Endothelial cell of umbilical vein (primary cell): Measurements from ENCODE around the gene HERC6. TPM values are rescaled to one million over a fixed set of nuclear protein-coding genes. Genes with fewer than 3 reads are reported as not detected.

ENCODE experiments used
- BruUV-seq: library from RNA; stranded (reverse); fragments of 400-500 nt; replicated peaks from 2 replicates; lab custom pipeline; 2021; lab: Mats Ljungman, UMichigan
- CTCF ChIA-PET: fragments of 300-600, 350-600 bp; sonication (Branson Sonifier 250); formaldehyde crosslinking; loops from one replicate; lab custom pipeline; 2021; ENCODE audit warnings: antibody characterized with exemption, inconsistent platforms; lab: Charles Lee
- POLR2A ChIA-PET: fragments of 300-600, 350-600 bp; sonication (Branson Sonifier 250); formaldehyde crosslinking; loops from one replicate; lab custom pipeline; 2021; ENCODE audit warnings: antibody characterized with exemption, inconsistent platforms; lab: Charles Lee
- DNase-seq: peaks from one replicate; pipeline ENCODE4 v3.0.0-alpha.2; 2011; ENCODE audit warnings: low read depth, low spot score
- FAIRE-seq: peaks from 2 replicates; lab custom pipeline; 2011; peaks lifted over from hg19 to GRCh38; lab: Jason Lieb, UNC
- H2AFZ ChIP-seq: 2 replicates; pipeline ENCODE4 v1.6.0; 2012; ENCODE audit warnings: low read depth, low read length, control low read depth, inconsistent platforms
- H3K27ac ChIP-seq: 2 replicates; pipeline ENCODE4 v1.5.1; 2011; ENCODE audit warnings: low read depth, mild to moderate bottlenecking, control low read depth, low read length, moderate library complexity; ENCODE audit not compliant: insufficient read depth
- H3K27me3 ChIP-seq, 2 experiments: 2 replicates each; pipeline versions ENCODE4 v1.6.0 to v1.6.1; 2011; ENCODE audit warnings: low read length in 2 of 2, mixed read lengths in 1 of 2; ENCODE audit not compliant: control insufficient read depth in 2 of 2, insufficient read depth in 2 of 2
- H3K36me3 ChIP-seq, 2 experiments: 2 replicates in 1 of 2; 3 replicates in 1 of 2; pipeline ENCODE4 v1.5.1; 2011; ENCODE audit warnings: low read length in 2 of 2, mild to moderate bottlenecking in 1 of 2, moderate library complexity in 1 of 2; ENCODE audit not compliant: control insufficient read depth in 2 of 2, insufficient read depth in 2 of 2; ENCODE audit errors: extremely low read depth in 1 of 2
- H3K4me1 ChIP-seq: 3 replicates; pipeline ENCODE4 v1.5.1; 2011; ENCODE audit warnings: mild to moderate bottlenecking, low read length; ENCODE audit not compliant: control insufficient read depth, insufficient read depth; ENCODE audit errors: extremely low read depth
- H3K4me2 ChIP-seq: 2 replicates; pipeline ENCODE4 v1.6.1; 2011; ENCODE audit warnings: low read length, control low read depth, mixed read lengths; ENCODE audit not compliant: insufficient read depth
- H3K4me3 ChIP-seq, 3 experiments: fragments of 200-600 bp in 1 of 3; sonication (generic), shearing (Covaris generic) in 1 of 3; replicated peaks in 1 of 3; 2 replicates each; pipeline ENCODE4 v1.5.1; 2011 to 2016; ENCODE audit warnings: control low read depth in 3 of 3, low read length in 3 of 3, mild to moderate bottlenecking in 2 of 3, inconsistent platforms in 1 of 3, low read depth in 1 of 3, moderate library complexity in 1 of 3; ENCODE audit not compliant: insufficient read depth in 1 of 3
- H3K79me2 ChIP-seq: 2 replicates; pipeline ENCODE4 v1.6.0; 2012; ENCODE audit warnings: low read length, inconsistent platforms; ENCODE audit not compliant: control insufficient read depth, insufficient read depth
- H3K9ac ChIP-seq: replicated peaks from 2 replicates; pipeline ENCODE3; 2011; ENCODE audit warnings: low read length, control low read depth; ENCODE audit not compliant: insufficient read depth; ENCODE audit errors: extremely low read depth
- H3K9me1 ChIP-seq: replicated peaks from 3 replicates; pipeline ENCODE4 v1.6.0; 2011; ENCODE audit warnings: mild to moderate bottlenecking, low read length; ENCODE audit not compliant: control insufficient read depth, insufficient read depth; ENCODE audit errors: extremely low read depth
- H3K9me3 ChIP-seq: replicated peaks from 2 replicates; pipeline ENCODE4 v1.5.1; 2012; ENCODE audit warnings: low read length, inconsistent platforms; ENCODE audit not compliant: control insufficient read depth, insufficient read depth
- H4K20me1 ChIP-seq: replicated peaks from 2 replicates; pipeline ENCODE3; 2011; ENCODE audit warnings: mild to moderate bottlenecking, low read length; ENCODE audit not compliant: control insufficient read depth, insufficient read depth; ENCODE audit errors: extremely low read depth
- EZH2 ChIP-seq: IDR thresholded peaks from 2 replicates; pipeline ENCODE4 v1.6.1; 2012; ENCODE audit warnings: borderline replicate concordance, low read depth, mild to moderate bottlenecking, moderate library complexity, low read length, inconsistent platforms; ENCODE audit not compliant: severe bottlenecking
- FOS ChIP-seq: IDR thresholded peaks from 2 replicates; pipeline ENCODE4 v1.6.1; 2011; ENCODE audit warnings: mild to moderate bottlenecking, low read length, moderate library complexity, borderline replicate concordance; ENCODE audit not compliant: insufficient read depth
- GATA2 ChIP-seq: IDR thresholded peaks from 2 replicates; pipeline ENCODE4 v1.7.0; 2011; ENCODE audit warnings: low read depth, mild to moderate bottlenecking, moderate library complexity, mixed read lengths, low read length; ENCODE audit not compliant: insufficient read length, insufficient read depth
- JUN ChIP-seq: IDR thresholded peaks from 2 replicates; pipeline ENCODE4 v1.6.1; 2011; ENCODE audit warnings: borderline replicate concordance, low read depth; ENCODE audit not compliant: insufficient read length, insufficient read depth
- MYC ChIP-seq: IDR thresholded peaks from one replicate; pipeline ENCODE4 v1.6.1; 2011; ENCODE audit warnings: mild to moderate bottlenecking, low read depth, low read length
- POLR2A ChIP-seq: IDR thresholded peaks from 2 replicates; pipeline ENCODE4 v1.6.1; 2012; ENCODE audit warnings: low read depth, mild to moderate bottlenecking, control low read depth, low read length
- POLR2AphosphoS5 ChIP-seq: IDR thresholded peaks from 2 replicates; pipeline ENCODE4 v1.6.1; 2012; ENCODE audit warnings: low read depth, mild to moderate bottlenecking, control low read depth, low read length, moderate library complexity; ENCODE audit not compliant: insufficient read depth
- dilution Hi-C: fragments of 300-500 bp; cut with MboI; formaldehyde crosslinking; loops from one replicate; pipeline ENCODE4 v1.15.0; 2019; ENCODE audit warnings: low sequenced_read_pairs; ENCODE audit not compliant: extremely low pct_ligation_motif_present
- intact Hi-C: fragments of 100-400 bp; cut with micrococcal nuclease; formaldehyde crosslinking; loops from one replicate; pipeline ENCODE4 v1.10.0; 2022
- polyA plus RNA-seq, 4 experiments: library from polyadenylated mRNA; depleted of rRNA in 3 of 4; stranded (reverse) in 3 of 4; unstranded in 1 of 4; fragments of >200 nt; gene quantifications; 2 replicates each; pipeline versions ENCODE4 v1.2.1 to v1.2.3, GENCODE V29; 2011 to 2012; ENCODE audit warnings: missing spikeins in 1 of 4
- total RNA-seq: library from RNA; stranded (reverse); gene quantifications from 2 replicates; pipeline ENCODE4 v1.2.3, GENCODE V29; 2021
- TF ChIP-seq, protein P1 (sequence below): IDR thresholded peaks from 2 replicates; pipeline ENCODE4 v1.6.1; 2011; ENCODE audit not compliant: insufficient read depth, insufficient read length
- TF ChIP-seq, protein P2 (sequence below), 2 donors: IDR thresholded peaks; 1 replicate in 1 of 2; 2 replicates in 1 of 2; pipeline ENCODE4 v1.5.1; 2011; ENCODE audit warnings: low read length in 2 of 2, mild to moderate bottlenecking in 2 of 2, moderate library complexity in 2 of 2, control low read depth in 1 of 2, inconsistent platforms in 1 of 2, low read depth in 1 of 2; ENCODE audit not compliant: insufficient read depth in 1 of 2; ENCODE audit errors: extremely low read depth in 1 of 2

Gene HERC6
- total and polyA plus RNA-seq, 2 donors (not counting 3 experiments of a cell fraction or from before 2014, with no cell fraction given): 2.1 to 5.0 TPM

DNA sequence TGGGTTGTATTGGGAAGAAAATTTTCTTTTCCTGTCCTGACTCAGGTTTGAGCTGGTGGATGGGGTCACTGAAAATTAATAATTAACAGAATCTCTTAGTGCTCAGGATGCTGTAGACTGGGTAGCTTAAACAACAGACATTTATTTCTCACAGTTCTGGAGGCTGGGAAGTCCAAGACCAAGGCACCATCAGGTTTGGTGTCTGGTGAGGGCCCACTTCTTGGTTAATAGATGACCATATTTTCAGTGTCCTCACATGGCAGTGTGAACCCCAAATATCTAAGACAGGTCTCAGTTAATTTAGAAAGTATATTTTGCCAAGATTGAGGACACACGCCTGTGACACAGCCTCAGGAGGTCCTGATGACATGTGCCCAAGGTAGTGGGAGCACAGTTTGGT, 31.1 kb downstream of the HERC6 start:
- H3K9ac ChIP-seq: no peak overlapping the region
- DNase-seq (no peak), FAIRE-seq (no peak)
- no peaks in the 10 kb centered on the region for H4K20me1 ChIP-seq
- no peaks in the 10 kb centered on the region for H3K9me1 ChIP-seq
- CTCF ChIA-PET: no interaction called here
- POLR2A ChIA-PET: no interaction called here
- dilution Hi-C loops: no loop called here
- no peaks in the 10 kb centered on the region for H3K4me1 ChIP-seq
- no peaks in the 10 kb centered on the region for H3K9me3 ChIP-seq
- no peaks in the 10 kb centered on the region for H3K79me2 ChIP-seq
- no peak overlapping the region for H3K4me2 ChIP-seq
- TF ChIP-seq, protein P1, sequence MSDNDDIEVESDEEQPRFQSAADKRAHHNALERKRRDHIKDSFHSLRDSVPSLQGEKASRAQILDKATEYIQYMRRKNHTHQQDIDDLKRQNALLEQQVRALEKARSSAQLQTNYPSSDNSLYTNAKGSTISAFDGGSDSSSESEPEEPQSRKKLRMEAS: no peak
- TF ChIP-seq POLR2AphosphoS5: no peak
- TF ChIP-seq JUN: no peak
- TF ChIP-seq POLR2A: no peak
- no peak for TF ChIP-seq MYC
- no TSS peak for BruUV-seq
- no peak overlapping the region for H3K27ac ChIP-seq
- H3K27me3 ChIP-seq: no peaks in the 10 kb centered on the region
- no peaks in the 10 kb centered on the region for H3K36me3 ChIP-seq
- H2AFZ ChIP-seq: no peak overlapping the region
- intact Hi-C loops: no loop called here
- H3K4me3 ChIP-seq: no peak overlapping the region

DNA sequence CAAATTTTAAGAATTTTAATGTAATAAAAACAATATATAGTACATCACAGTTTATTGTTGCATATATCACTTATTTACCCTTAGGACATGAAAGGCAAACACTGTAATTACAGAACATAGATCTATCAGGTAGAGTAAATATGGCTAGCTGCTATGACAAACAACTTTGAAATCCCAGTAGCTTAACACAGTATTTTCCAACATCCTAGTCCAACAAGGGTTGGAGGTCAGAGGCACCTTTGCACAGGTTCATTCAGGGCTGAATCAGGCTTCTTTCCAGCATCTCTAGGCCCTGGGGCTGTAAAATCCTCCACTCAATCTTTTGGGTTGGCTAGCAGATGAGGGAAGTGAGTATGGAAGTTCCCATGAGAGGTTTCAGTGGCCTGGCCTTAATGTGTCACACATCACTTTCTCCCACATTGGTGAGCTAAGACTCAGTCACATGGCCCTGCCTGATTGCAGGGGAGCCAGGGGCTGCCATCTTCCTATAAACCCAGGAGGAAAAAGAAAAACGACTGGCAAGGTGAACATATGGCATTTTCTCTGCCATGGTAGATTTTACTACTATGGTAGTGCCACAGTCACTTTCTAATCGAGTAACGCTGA, 32.9 kb downstream of the HERC6 start:
- Histone ChIP-seq H3K9me1 (no peaks in the 10 kb centered on the region), H3K4me1 (no peaks in the 10 kb centered on the region), H3K9ac (no peak overlapping the region), H3K9me3 (no peaks in the 10 kb centered on the region), H2AFZ (no peak overlapping the region), H3K4me3 (no peak overlapping the region), H3K27ac (no peak overlapping the region), H3K36me3 (no peaks in the 10 kb centered on the region), H4K20me1 (no peaks in the 10 kb centered on the region), H3K4me2 (no peak overlapping the region), H3K79me2 (no peaks in the 10 kb centered on the region), H3K27me3 (no peaks in the 10 kb centered on the region)
- intact Hi-C loops: no loop called here
- DNase-seq (no peak), FAIRE-seq (no peak)
- dilution Hi-C loops: no loop called here
- no peak for TF ChIP-seq EZH2
- TF ChIP-seq, protein P1: no peak
- no peak for TF ChIP-seq JUN
- TF ChIP-seq GATA2: no peak
- TF ChIP-seq MYC: no peak
- no peak for TF ChIP-seq POLR2AphosphoS5
- TF ChIP-seq FOS: no peak
- TF ChIP-seq POLR2A: no peak
- TF ChIP-seq, protein P2, sequence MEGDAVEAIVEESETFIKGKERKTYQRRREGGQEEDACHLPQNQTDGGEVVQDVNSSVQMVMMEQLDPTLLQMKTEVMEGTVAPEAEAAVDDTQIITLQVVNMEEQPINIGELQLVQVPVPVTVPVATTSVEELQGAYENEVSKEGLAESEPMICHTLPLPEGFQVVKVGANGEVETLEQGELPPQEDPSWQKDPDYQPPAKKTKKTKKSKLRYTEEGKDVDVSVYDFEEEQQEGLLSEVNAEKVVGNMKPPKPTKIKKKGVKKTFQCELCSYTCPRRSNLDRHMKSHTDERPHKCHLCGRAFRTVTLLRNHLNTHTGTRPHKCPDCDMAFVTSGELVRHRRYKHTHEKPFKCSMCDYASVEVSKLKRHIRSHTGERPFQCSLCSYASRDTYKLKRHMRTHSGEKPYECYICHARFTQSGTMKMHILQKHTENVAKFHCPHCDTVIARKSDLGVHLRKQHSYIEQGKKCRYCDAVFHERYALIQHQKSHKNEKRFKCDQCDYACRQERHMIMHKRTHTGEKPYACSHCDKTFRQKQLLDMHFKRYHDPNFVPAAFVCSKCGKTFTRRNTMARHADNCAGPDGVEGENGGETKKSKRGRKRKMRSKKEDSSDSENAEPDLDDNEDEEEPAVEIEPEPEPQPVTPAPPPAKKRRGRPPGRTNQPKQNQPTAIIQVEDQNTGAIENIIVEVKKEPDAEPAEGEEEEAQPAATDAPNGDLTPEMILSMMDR (IDR thresholded peaks at IDR 0.05; ENCODE audit: extremely low read depth in 1 of 2, insufficient read depth in 1 of 2, low read depth in 1 of 2, low read length in 2 of 2): no peak
- ChIA-PET POLR2A (no interaction called here), CTCF (interaction anchor here (0.7 to 2.0 kb wide), 4 partner anchors 16 to 104 kb away, joined by 3 to 8 read pairs (median 4); no protein-coding TSS in a partner anchor)
- no TSS peak for BruUV-seq
